Measurements from ENCODE around the gene MCF2L.

MCF2L gene

GRCh38 chr13:113114511-113115362, 145.7 kb downstream of the MCF2L start:
- no peak for DNase-seq (ENCODE audit: low read depth in 3 of 3)

DNA sequence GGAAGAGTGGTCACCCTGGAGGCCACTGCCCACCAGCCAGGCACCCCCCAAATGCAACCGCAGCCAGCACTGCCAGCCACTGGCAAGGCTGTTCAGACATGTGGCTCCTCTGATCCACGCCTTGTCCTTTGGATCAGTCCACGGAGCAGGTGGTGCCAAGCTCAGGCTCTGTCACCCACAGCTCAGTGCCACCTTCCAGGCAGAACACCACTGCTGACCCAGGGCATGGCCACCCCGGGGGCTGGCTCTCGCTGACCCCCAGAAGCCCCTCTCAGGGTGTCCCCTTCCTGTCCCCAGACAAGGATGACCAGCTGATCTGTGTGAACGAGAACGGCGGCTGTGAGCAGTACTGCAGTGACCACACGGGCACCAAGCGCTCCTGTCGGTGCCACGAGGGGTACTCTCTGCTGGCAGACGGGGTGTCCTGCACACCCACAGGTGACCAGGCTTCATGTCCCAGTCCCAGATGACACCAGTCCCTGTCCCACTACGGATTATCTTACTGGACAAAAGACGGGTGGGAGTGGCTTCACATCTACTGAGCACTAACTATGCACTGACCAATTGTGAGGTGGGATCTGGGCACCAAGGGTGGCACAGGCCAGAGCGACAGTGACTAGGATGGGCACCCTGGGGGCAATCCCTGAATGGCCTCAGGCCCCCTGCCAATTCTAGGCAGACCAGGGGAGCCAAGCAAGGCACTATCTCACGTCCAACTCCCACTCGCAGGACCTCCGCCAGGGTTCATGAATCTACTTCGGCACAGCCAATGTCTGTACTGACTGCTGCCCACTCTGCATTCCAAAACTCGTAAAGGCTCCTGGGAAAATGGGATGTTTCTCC, 146.6 kb downstream of the MCF2L start:
- DNase-seq (ENCODE audit: low read depth in 3 of 3) = no peak

GRCh38 chr13:113116206-113116800, 147.3 kb downstream of the MCF2L start:
- DNase-seq (ENCODE audit: low read depth in 3 of 3) = no peak

DNA sequence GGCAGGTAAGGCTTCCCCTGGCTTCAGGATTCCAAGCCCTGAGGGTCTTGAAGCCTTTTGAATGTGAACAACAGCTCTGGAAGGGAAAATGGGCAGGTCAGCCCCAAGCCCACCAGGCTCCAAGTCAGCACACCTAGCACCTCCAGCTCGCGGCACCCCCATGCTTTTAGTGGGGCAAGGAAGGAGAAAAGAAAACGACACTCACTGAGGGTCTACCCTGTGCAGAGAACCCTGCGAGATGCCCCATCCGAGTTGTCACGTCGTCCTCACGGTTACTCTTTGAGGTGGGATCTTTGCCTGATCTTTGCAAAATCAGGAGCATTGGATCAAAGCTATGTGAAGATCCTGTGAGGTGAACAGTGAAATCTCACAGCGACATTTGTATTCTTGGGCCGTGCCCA, 147.9 kb downstream of the MCF2L start:
- DNase-seq (ENCODE audit: low read depth in 3 of 3) = no peak

DNA sequence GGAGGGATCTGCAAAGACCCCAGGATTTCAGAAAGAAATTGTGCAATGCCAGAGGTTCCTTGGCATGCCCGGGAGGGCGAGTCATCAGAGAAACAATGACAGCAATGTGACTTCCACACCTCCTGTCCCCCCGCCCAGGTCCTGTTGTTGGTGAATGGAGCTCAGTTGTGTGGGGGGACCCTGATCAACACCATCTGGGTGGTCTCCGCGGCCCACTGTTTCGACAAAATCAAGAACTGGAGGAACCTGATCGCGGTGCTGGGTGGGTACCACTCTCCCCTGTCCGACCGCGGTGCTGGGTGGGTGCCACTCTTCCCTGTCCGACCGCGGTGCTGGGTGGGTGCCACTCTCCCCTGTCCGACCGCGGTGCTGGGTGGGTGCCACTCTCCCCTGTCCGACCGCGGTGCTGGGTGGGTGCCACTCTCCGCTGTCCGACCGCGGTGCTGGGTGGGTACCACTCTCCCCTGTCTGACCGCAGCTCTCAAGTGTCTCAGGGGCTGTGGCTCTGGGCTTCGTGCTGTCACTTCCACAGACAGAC, 148.4 kb downstream of the MCF2L start:
- no peak for DNase-seq (ENCODE audit: low read depth in 3 of 3)

DNA sequence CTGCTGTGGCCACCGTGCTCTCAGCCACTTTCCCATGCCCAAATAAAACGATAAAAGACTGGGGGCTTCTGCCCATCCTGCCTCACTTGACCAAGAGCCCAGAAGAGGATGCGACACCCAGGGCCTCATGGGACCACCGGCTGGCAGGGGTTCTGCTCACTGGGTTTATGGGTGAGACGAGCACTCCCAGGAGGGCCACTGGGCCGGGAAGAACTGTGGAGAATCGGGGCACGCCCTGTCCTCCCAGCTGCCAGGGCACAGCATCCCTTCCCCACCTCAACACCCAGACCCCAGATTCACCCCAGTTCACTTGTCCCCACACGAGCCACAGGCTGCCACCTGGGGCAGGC, 148.9 kb downstream of the MCF2L start:
- DNase-seq (ENCODE audit: low read depth in 3 of 3) = no peak

DNA sequence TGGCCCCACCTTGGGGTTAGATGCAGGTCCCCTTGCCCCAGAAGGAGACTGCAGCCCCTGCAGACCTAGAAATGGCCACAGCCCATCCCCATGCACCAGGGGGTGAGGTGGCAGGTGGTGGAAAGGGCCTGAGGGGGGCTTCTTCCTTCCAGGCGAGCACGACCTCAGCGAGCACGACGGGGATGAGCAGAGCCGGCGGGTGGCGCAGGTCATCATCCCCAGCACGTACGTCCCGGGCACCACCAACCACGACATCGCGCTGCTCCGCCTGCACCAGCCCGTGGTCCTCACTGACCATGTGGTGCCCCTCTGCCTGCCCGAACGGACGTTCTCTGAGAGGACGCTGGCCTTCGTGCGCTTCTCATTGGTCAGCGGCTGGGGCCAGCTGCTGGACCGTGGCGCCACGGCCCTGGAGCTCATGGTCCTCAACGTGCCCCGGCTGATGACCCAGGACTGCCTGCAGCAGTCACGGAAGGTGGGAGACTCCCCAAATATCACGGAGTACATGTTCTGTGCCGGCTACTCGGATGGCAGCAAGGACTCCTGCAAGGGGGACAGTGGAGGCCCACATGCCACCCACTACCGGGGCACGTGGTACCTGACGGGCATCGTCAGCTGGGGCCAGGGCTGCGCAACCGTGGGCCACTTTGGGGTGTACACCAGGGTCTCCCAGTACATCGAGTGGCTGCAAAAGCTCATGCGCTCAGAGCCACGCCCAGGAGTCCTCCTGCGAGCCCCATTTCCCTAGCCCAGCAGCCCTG, 149.4 kb downstream of the MCF2L start:
- no peak for DNase-seq (ENCODE audit: low read depth in 3 of 3)

GRCh38 chr13:113119166-113119821, 150.3 kb downstream of the MCF2L start:
- no peak for DNase-seq (ENCODE audit: low read depth in 3 of 3)

DNA sequence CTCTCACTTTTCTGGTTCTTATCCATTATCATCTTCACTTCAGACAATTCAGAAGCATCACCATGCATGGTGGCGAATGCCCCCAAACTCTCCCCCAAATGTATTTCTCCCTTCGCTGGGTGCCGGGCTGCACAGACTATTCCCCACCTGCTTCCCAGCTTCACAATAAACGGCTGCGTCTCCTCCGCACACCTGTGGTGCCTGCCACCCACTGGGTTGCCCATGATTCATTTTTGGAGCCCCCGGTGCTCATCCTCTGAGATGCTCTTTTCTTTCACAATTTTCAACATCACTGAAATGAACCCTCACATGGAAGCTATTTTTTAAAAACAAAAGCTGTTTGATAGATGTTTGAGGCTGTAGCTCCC, 150.8 kb downstream of the MCF2L start:
- no peak for DNase-seq (ENCODE audit: low read depth in 3 of 3)

DNA sequence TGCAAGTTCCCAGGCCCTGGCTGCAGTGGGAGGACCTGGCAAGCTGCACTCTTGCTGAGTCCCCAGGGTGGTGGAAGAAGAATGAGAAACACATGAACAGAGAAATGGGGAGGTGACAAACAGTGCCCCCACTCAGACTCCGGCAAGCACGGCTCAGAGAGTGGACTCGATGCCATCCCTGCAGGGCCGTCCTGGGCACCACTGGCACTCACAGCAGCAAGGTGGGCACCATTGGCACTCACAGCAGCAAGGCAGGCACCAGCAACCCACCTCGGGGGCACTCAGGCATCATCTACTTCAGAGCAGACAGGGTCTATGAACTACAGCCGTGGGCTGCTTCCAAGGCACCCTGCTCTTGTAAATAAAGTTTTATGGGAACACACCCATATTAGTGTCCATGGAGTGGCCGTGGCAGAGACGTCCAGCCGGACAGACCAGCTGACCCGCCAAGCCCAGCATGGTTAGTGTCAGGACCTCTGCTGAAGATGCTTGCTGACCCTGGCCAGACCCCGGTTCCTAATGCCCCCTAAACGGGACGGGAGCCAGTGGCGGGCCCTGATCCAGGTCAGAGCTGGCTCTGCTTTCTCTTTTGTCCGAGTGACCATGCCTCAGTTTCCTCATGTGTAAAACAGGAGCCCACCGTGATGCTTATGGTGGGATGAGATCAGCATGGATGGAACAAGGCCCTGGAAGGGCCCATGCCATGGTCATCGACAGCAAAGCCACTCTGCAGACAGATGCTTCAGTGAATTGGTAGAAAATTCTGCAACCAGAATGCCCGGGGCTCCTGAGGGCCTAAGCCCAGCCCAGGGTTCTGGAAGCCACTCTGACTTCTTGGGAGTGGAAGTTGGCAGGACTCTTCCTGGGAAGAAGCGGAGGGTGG, 151.5 kb downstream of the MCF2L start:
- DNase-seq (ENCODE audit: low read depth in 3 of 3) = no peak

GRCh38 chr13:113121183-113121927, 152.3 kb downstream of the MCF2L start:
- DNase-seq (ENCODE audit: low read depth in 3 of 3) = no peak

GRCh38 chr13:113121928-113122471, 153.0 kb downstream of the MCF2L start:
- no peak for DNase-seq (ENCODE audit: low read depth in 3 of 3)

DNA sequence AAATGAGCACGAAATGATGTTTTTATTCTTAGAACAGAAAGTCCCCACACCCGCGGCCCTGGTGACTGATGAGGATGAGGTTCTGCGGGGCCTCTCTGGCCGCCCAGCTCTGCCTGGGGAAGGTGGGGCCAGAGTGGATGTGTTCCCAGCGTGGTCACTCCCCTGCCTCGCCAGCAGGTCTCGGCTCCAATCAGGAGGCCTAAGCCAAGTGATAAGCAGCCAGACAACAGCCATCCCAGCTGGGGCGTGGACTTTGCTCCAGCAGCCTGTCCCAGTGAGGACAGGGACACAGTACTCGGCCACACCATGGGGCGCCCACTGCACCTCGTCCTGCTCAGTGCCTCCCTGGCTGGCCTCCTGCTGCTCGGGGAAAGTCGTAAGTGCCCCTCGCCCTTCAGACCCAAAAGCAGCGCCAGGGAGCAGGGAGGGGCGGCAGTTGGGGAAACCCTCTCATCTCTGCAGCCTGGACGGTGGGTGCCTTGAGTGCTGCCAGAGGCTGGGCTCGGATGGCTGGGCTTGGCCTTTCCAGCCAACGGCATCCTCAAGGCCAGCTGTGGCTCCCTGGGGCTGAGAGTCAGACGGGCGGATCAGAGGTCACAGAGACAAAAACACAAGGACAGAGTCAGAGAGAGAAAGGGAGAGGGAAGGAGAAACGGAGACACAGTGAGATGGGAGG, 153.7 kb downstream of the MCF2L start, which contains the start of gene F10:
TSS of gene F10 (plus strand) at position 250 of the 676 bp plus-strand sequence. CDS start at position 307, 57 bp downstream.
- DNase-seq (ENCODE audit: low read depth in 3 of 3) = no peak

DNA sequence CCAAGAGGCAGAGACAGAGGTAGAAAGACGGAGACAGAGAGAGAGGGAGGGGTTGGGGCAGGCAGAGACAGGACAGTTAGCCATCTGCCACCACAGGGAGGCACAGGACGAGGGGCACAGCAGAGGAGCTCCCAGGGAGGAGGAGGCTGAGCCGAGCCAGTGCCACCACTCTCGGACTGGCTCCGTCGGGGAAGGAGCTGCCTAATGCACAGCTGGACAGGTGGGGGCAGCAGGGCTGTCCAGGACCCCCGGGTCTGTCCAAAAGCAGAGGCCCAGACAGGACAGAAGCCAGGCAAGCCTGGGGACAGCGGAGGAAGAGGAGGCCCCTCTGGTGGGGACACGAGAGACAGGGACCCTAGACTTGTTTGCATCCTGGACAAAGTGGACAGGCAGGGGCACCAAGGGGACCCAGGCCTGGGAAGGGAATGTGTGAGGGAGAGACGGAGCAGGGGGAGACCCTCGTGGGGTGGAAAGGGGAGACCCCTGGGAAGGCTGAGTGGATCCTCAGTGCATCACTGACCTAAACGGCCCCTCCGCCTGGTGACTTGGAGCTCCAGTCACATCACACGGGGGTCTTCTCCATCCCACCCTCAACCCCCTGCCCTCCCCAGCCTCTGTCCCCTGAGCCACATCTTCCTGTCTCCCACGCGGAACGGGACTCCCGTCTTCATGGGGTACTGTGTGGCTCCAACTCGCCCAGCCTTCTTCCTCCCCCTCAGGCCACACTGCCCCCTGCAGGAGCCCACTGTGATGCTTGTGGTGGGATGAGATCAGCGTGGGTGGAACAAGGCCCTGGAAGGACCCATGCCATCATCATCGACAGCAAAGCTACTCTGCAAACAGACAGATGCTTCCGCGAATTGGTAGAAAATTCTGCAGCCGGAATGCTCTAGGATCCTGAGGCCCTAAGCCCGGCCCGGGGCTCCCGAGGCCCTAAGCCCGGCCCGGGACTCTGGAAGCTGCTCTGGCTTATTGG, 154.5 kb downstream of the MCF2L start:
- DNase-seq (ENCODE audit: low read depth in 3 of 3) = no peak

DNA sequence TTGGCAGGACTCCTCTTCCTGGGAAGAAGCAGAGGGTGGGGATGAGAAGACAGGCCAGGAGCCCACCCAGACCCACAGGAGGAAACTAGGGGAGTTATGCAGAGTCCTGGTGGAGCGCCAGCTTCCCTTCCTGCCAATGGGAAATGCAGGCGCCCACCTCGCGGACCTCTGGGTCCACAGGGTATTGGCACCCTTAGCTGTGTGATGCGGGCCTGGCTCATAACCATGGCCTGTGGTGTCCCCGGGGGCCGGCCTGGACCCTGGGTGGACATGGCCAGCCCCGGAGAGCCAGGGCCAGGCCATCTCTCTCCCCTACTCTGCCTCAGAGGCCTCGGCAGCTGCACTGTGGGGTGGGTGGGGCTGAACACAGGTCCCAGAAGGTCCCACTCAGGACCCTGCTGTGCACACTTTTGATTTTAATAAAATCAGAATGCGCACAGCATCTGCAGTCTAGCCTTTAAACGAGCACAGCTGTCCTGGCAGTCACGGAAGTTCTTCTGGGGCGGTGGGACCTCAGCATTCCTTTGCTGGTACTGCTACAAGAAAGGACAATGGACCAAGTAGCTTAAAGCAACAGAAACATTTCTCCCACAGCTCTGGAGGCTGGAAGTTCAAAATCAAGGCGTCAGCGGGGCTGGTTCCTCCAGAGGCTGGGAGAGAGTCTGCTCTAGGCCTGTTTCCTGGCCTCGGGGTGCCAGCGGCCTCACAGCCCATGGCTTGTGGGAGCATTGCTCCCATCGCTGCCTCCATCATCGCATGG, 155.4 kb downstream of the MCF2L start:
- DNase-seq (ENCODE audit: low read depth in 3 of 3) = no peak

- no peak for DNase-seq (ENCODE audit: low read depth in 3 of 3)
Observed at GRCh38 chr13:113125506-113126264, 156.7 kb downstream of the MCF2L start.
